NCI-H2107 treated with DMSO at 0.1 percent for 48 hours (cell line): ENCODE data around the gene MSH6.

Experiments
- DNase-seq: peaks from one replicate; lab custom pipeline; 2025; ENCODE audit not compliant: unreplicated experiment; lab: John Stamatoyannopoulos, UW

Gene MSH6

GRCh38 chr2:47778698-47779425 is 4.1 kb upstream of the MSH6 start:
- DNase-seq = no peak

GRCh38 chr2:47779426-47779790 is 3.5 kb upstream of the MSH6 start:
- no peak for DNase-seq

GRCh38 chr2:47782381-47782670 is 619 bp upstream of the MSH6 start:
- DNase-seq = no peak

- peak; percentile 25 for DNase-seq
These were observed 774 bp downstream of the MSH6 start for GRCh38 chr2:47783486-47784351.

- DNase-seq = no peak
These were observed 1.5 kb downstream of the MSH6 start for GRCh38 chr2:47784352-47784851.

DNA sequence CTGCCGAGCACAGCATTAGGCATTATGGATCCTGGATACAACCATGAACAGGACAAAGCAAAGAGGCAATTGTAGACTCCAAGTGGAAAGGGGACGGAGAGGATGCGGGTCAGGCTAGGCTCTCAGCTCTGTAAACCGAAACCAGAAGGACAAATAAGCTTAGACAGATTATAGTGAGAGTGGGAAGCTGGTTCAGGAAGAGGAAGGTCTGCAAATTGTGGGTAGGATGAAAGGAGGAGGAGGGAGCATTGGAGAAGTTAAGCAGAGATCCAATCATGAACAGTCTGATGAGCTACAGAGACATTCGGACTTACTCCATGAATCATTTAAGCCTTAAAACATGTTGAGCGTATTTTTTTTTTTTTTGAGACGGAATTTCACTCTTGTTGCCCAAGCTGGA is 3.0 kb downstream of the MSH6 start:
- DNase-seq = peak; percentile 44

- DNase-seq = no peak
These were observed 13.2 kb downstream of the MSH6 start for GRCh38 chr2:47796090-47796697.

DNA sequence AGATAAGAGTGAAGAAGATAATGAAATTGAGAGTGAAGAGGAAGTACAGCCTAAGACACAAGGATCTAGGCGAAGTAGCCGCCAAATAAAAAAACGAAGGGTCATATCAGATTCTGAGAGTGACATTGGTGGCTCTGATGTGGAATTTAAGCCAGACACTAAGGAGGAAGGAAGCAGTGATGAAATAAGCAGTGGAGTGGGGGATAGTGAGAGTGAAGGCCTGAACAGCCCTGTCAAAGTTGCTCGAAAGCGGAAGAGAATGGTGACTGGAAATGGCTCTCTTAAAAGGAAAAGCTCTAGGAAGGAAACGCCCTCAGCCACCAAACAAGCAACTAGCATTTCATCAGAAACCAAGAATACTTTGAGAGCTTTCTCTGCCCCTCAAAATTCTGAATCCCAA is 15.7 kb downstream of the MSH6 start:
- no peak for DNase-seq

- no peak for DNase-seq
These were observed 16.2 kb downstream of the MSH6 start for GRCh38 chr2:47799031-47799609.

- no peak for DNase-seq
These were observed 18.2 kb downstream of the MSH6 start for GRCh38 chr2:47801118-47801517.

DNA sequence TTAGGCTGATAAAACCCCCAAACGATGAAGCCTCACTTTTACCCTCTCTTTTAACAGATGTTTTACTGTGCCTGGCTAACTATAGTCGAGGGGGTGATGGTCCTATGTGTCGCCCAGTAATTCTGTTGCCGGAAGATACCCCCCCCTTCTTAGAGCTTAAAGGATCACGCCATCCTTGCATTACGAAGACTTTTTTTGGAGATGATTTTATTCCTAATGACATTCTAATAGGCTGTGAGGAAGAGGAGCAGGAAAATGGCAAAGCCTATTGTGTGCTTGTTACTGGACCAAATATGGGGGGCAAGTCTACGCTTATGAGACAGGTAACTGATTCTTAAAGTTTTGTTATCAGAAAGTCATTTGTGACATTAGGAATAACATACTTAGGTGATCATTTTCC is 20.4 kb downstream of the MSH6 start:
- DNase-seq = no peak

- DNase-seq = no peak
These were observed 20.8 kb downstream of the MSH6 start for GRCh38 chr2:47803770-47804169.

DNA sequence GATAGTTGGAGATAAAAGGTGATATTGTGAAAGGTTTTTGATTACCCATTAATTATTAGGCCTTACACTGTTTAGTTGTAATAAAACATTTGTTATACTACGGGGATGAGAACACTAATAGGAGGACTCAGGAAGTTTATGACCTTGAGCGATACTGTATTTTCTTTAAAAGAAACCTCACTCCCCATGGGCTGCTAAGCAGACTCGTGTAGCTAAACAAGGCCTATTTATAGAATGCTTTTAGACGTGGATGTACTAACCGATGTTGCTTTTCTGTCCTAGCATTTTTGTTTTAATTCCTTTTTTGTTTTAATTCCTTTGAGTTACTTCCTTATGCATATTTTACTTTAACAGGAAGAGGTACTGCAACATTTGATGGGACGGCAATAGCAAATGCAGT is 22.9 kb downstream of the MSH6 start:
- DNase-seq = no peak

GRCh38 chr2:47808614-47809013 is 25.7 kb downstream of the MSH6 start:
- no peak for DNase-seq

DNA sequence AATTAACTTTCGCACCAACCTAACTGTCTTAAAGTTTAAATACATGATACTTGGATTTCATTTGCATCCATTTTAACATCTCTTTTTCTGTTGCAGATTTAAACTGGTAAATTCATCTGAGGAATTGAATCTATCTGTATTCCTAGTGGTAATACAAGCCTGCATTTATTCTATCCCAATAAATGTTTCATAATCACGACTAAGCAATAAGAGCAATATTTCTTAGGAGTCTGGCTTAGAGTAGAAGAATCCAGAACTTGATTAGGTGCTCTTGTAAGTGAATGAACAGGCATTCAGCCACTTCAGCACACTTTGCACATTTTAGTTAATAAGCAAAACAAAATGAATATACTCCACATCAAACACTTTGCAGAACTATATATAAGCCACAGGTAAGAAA is 27.0 kb downstream of the MSH6 start:
- DNase-seq = no peak

- DNase-seq = no peak
These were observed 27.9 kb downstream of the MSH6 start for GRCh38 chr2:47810850-47811249.

- DNase-seq = no peak
These were observed 28.7 kb downstream of the MSH6 start for GRCh38 chr2:47811668-47812067.

DNA sequence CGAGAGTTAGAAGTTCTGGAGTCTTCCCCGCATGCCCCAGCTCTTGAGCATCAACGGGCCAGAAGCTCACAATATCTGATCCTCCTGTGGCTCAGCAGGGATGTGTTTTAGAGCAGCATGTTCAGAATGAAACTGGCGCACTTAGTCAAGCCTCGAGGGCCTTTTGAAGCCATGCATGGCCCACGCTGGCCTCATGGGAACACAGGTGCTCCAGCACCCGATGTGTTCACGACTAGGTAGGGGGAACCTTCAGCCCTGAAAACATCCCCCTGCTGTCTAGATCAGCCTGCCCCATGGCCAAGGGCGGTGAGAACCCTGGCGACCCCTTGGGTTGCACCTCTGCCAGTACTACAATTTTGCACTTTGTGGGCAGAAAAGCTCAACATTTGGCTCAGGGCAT is 32.8 kb downstream of the MSH6 start:
- DNase-seq = no peak

DNA sequence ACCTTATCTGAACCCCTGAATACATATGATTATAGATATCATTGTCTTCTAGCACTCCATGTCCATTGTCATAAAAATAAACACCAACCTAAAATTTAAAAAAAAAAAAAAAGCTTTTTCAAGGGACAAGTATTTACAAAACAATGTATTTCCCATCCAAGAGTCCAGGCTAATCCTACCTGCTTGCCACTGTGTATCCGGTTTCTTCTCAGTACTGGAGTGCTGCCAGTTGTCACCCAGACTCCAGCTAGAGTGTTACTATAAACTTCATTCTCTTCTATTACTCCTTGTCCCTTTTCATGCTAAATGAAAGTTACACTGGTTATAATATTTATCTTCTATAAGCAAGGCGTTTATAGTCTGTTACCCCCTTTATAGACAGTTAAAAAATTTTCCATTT is 35.8 kb downstream of the MSH6 start:
- peak; percentile 44 for DNase-seq

- no peak for DNase-seq
These were observed 36.9 kb downstream of the MSH6 start for GRCh38 chr2:47819834-47820233.

- no peak for DNase-seq
These were observed 39.6 kb downstream of the MSH6 start for GRCh38 chr2:47822518-47822917.

DNA sequence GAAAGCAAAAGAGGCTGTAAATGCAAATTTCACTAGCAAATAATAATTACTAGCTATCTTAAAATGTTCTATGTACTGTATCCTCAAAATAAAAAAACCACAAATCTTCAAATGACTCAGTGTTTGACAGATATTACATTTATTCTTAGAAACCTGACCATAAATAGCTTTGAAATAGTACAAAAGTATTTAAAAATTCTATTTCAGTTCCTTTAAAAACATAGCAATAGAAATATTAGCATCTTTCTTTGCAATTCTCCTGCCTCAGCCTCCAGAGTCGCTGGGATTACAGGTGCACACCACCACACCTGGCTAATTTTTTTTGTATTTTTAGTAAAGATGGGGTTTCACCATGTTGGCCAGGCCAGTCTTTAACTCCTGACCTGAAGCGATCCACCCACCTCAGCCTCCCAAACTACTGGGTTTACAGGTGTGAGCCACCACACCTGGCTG is 50.6 kb downstream of the MSH6 start:
- DNase-seq = no peak
